T-helper 2 cell treated with Interferon-gamma antibody and Interleukin-4, amounts not matched to agents 5 μg/mL and 100 μg/mL, for 36 hours (primary cell): ENCODE data around the gene SAMM50.

ENCODE experiments used
- DNase-seq: peaks from one replicate; pipeline ENCODE4 v3.0.0; 2021; ENCODE audit warnings: low spot score
- H3K27ac Mint-ChIP-seq: one replicate; pipeline ENCODE4 v1.8.0; 2021; ENCODE audit warnings: mild to moderate bottlenecking, mixed read lengths
- H3K27me3 Mint-ChIP-seq: one replicate; pipeline ENCODE4 v1.8.0; 2021; ENCODE audit warnings: low read depth, mixed read lengths
- H3K36me3 Mint-ChIP-seq: one replicate; pipeline ENCODE4 v1.8.0; 2021; ENCODE audit warnings: low read depth, mixed read lengths
- H3K4me1 Mint-ChIP-seq: one replicate; pipeline ENCODE4 v1.8.0; 2021; ENCODE audit warnings: low read depth, mixed read lengths
- H3K4me3 Mint-ChIP-seq: one replicate; pipeline ENCODE4 v1.8.0; 2022; ENCODE audit warnings: mild to moderate bottlenecking, moderate library complexity, mixed read lengths
- H3K9me3 Mint-ChIP-seq: one replicate; pipeline ENCODE4 v1.8.0; 2021; ENCODE audit warnings: mixed read lengths

The SAMM50 gene

GRCh38 chr22:43955040-43955882, at the start of gene SAMM50:
Gene SAMM50, plus strand, starts transcription at chr22:43955442. Its CDS starts 136 bp downstream, at chr22:43955578.
- Mint-ChIP-seq H3K27me3 (no peaks in the 10 kb centered on the region), H3K9me3 (no peaks in the 10 kb centered on the region), H3K27ac (peak within 1 kb of the TSS; percentile 95), H3K36me3 (peaks cover 5% of the 10 kb centered on the region), H3K4me1 (peaks cover 25% of the 10 kb centered on the region), H3K4me3 (peak within 1 kb of the TSS; percentile 99)
- DNase-seq: peak; percentile 93

GRCh38 chr22:43905681-43906080, 49.6 kb upstream of the SAMM50 start:
- H3K4me1 Mint-ChIP-seq: no peaks in the 10 kb centered on the region
- H3K9me3 Mint-ChIP-seq: no peaks in the 10 kb centered on the region
- no peak for DNase-seq
- H3K36me3 Mint-ChIP-seq: no peaks in the 10 kb centered on the region
- no peak overlapping the region for H3K27ac Mint-ChIP-seq
- H3K27me3 Mint-ChIP-seq: peaks cover 5% of the 10 kb centered on the region
- no peak overlapping the region for H3K4me3 Mint-ChIP-seq

- no peak overlapping the region for H3K4me3 Mint-ChIP-seq
- no peaks in the 10 kb centered on the region for H3K9me3 Mint-ChIP-seq
- H3K27ac Mint-ChIP-seq: no peak overlapping the region
- H3K4me1 Mint-ChIP-seq: no peaks in the 10 kb centered on the region
- H3K36me3 Mint-ChIP-seq: no peaks in the 10 kb centered on the region
- peaks cover 23% of the 10 kb centered on the region for H3K27me3 Mint-ChIP-seq
- no peak for DNase-seq
Measured at GRCh38 chr22:43909708-43910107, 45.5 kb upstream of the SAMM50 start.

GRCh38 chr22:43910178-43910695, 45.0 kb upstream of the SAMM50 start:
- no peak for DNase-seq
- peaks cover 23% of the 10 kb centered on the region for H3K27me3 Mint-ChIP-seq
- H3K9me3 Mint-ChIP-seq: no peaks in the 10 kb centered on the region
- no peak overlapping the region for H3K27ac Mint-ChIP-seq
- no peak overlapping the region for H3K4me3 Mint-ChIP-seq
- H3K36me3 Mint-ChIP-seq: no peaks in the 10 kb centered on the region
- no peaks in the 10 kb centered on the region for H3K4me1 Mint-ChIP-seq

- Mint-ChIP-seq H3K4me3 (no peak overlapping the region), H3K9me3 (no peaks in the 10 kb centered on the region), H3K27me3 (peaks cover 23% of the 10 kb centered on the region), H3K27ac (no peak overlapping the region), H3K36me3 (no peaks in the 10 kb centered on the region), H3K4me1 (no peaks in the 10 kb centered on the region)
- DNase-seq: no peak
Measured at GRCh38 chr22:43911351-43911750, 43.9 kb upstream of the SAMM50 start.

- Mint-ChIP-seq H3K9me3 (no peaks in the 10 kb centered on the region), H3K4me1 (no peaks in the 10 kb centered on the region), H3K4me3 (no peak overlapping the region), H3K27ac (no peak overlapping the region), H3K27me3 (peaks cover 17% of the 10 kb centered on the region), H3K36me3 (no peaks in the 10 kb centered on the region)
- DNase-seq: no peak
Measured at GRCh38 chr22:43917521-43917920, 37.7 kb upstream of the SAMM50 start.

GRCh38 chr22:43919106-43919973, 35.9 kb upstream of the SAMM50 start:
- no peak overlapping the region for H3K4me3 Mint-ChIP-seq
- H3K27me3 Mint-ChIP-seq: peaks cover 16% of the 10 kb centered on the region
- H3K36me3 Mint-ChIP-seq: no peaks in the 10 kb centered on the region
- H3K27ac Mint-ChIP-seq: no peak overlapping the region
- peaks cover 4% of the 10 kb centered on the region for H3K4me1 Mint-ChIP-seq
- no peak for DNase-seq
- no peaks in the 10 kb centered on the region for H3K9me3 Mint-ChIP-seq

GRCh38 chr22:43921370-43921769, 33.9 kb upstream of the SAMM50 start:
- no peak overlapping the region for H3K4me3 Mint-ChIP-seq
- peaks cover 4% of the 10 kb centered on the region for H3K4me1 Mint-ChIP-seq
- H3K9me3 Mint-ChIP-seq: no peaks in the 10 kb centered on the region

GRCh38 chr22:43922123-43922522, 33.1 kb upstream of the SAMM50 start:
- Mint-ChIP-seq H3K4me1 (peaks cover 4% of the 10 kb centered on the region), H3K36me3 (no peaks in the 10 kb centered on the region), H3K9me3 (no peaks in the 10 kb centered on the region), H3K4me3 (no peak overlapping the region), H3K27ac (no peak overlapping the region), H3K27me3 (peaks cover 27% of the 10 kb centered on the region)
- DNase-seq: no peak

More at GRCh38 chr22:43921370-43921769, 33.9 kb upstream of the SAMM50 start:
- H3K27ac Mint-ChIP-seq: no peak overlapping the region
- no peaks in the 10 kb centered on the region for H3K36me3 Mint-ChIP-seq
- no peak for DNase-seq
- peaks cover 27% of the 10 kb centered on the region for H3K27me3 Mint-ChIP-seq

GRCh38 chr22:43923191-43923590, 32.1 kb upstream of the SAMM50 start:
- H3K27me3 Mint-ChIP-seq: peaks cover 30% of the 10 kb centered on the region

GRCh38 chr22:43923631-43924464, 31.4 kb upstream of the SAMM50 start, which contains the start of gene PNPLA3:
Gene PNPLA3, plus strand, starts transcription at chr22:43923805. Its CDS starts 107 bp downstream, at chr22:43923912.
- H3K27me3 Mint-ChIP-seq: peaks cover 27% of the 10 kb centered on the region
- peak within 1 kb of the TSS; percentile 92 for H3K4me3 Mint-ChIP-seq
- H3K36me3 Mint-ChIP-seq: no peaks in the 10 kb centered on the region
- peak within 1 kb of the TSS; percentile 85 for H3K27ac Mint-ChIP-seq
- H3K4me1 Mint-ChIP-seq: peaks cover 4% of the 10 kb centered on the region
- no peaks in the 10 kb centered on the region for H3K9me3 Mint-ChIP-seq
- DNase-seq: peak; percentile 82

More at GRCh38 chr22:43923191-43923590, 32.1 kb upstream of the SAMM50 start:
- DNase-seq: no peak
- no peaks in the 10 kb centered on the region for H3K9me3 Mint-ChIP-seq
- H3K27ac Mint-ChIP-seq: peak overlapping the region; percentile 85
- H3K36me3 Mint-ChIP-seq: no peaks in the 10 kb centered on the region
- H3K4me1 Mint-ChIP-seq: peaks cover 4% of the 10 kb centered on the region
- peak overlapping the region; percentile 92 for H3K4me3 Mint-ChIP-seq

- H3K4me1 Mint-ChIP-seq: peaks cover 4% of the 10 kb centered on the region
- H3K4me3 Mint-ChIP-seq: peak overlapping the region; percentile 57
- no peaks in the 10 kb centered on the region for H3K9me3 Mint-ChIP-seq
- peaks cover 25% of the 10 kb centered on the region for H3K27me3 Mint-ChIP-seq
- no peak overlapping the region for H3K27ac Mint-ChIP-seq
- no peak for DNase-seq
- no peaks in the 10 kb centered on the region for H3K36me3 Mint-ChIP-seq
Measured at GRCh38 chr22:43924877-43925276, 30.4 kb upstream of the SAMM50 start.
